ENCODE data around the gene MSH3. TPM values are rescaled to one million over a fixed set of nuclear protein-coding genes. Genes with fewer than 3 reads are reported as not detected.

The MSH3 gene
- total RNA-seq, 1 donor from 2014 or later: 20.2 TPM

GRCh38 chr5:80921026-80921425 lies 266.6 kb downstream of the MSH3 start:
- Mint-ChIP-seq H3K4me3 (no peak overlapping the region), H3K36me3 (ENCODE audit: low read depth) (no peaks in the 10 kb centered on the region), H3K9me3 (no peaks in the 10 kb centered on the region), H3K27me3 (ENCODE audit: insufficient read depth) (no peaks in the 10 kb centered on the region), H3K4me1 (ENCODE audit: low read depth) (no peaks in the 10 kb centered on the region), H3K27ac (no peak overlapping the region)
- intact Hi-C loops (cut with micrococcal nuclease): no loop called here
- DNase-seq (ENCODE audit: low spot score): no peak

GRCh38 chr5:80925931-80926330 lies 271.5 kb downstream of the MSH3 start:
- Mint-ChIP-seq H3K4me3 (no peak overlapping the region), H3K9me3 (no peaks in the 10 kb centered on the region), H3K36me3 (ENCODE audit: low read depth) (no peaks in the 10 kb centered on the region), H3K27ac (no peak overlapping the region), H3K27me3 (ENCODE audit: insufficient read depth) (no peaks in the 10 kb centered on the region), H3K4me1 (ENCODE audit: low read depth) (no peaks in the 10 kb centered on the region)
- DNase-seq (ENCODE audit: low spot score): no peak
- intact Hi-C loops (cut with micrococcal nuclease): no loop called here

Other genes starting within 250 kb of the MSH3 start
- 9.4 and 10.3 TPM in 2 replicates for gene ZFYVE16, start 246.6 kb upstream of the MSH3 start, total RNA-seq
- gene FAM151B, start 166.6 kb upstream of the MSH3 start, total RNA-seq: 0.32 TPM in 1 of 2 replicates, not detected in the other
- gene ANKRD34B, start 84.4 kb upstream of the MSH3 start, total RNA-seq: not detected in 2 replicates
- 55.9 and 60.3 TPM in 2 replicates for gene DHFR, start 331 bp downstream of the MSH3 start, total RNA-seq